Measurements from ENCODE around the gene TTLL13. TPM values are rescaled to one million over a fixed set of nuclear protein-coding genes. Genes with fewer than 3 reads are reported as not detected.

The TTLL13 gene
- total and polyA plus RNA-seq, 9 of the 15 experiments (the other 6 are each of a cell fraction or from before 2014, with no cell fraction given): 0.05 to 0.24 (median 0.11) TPM; not detected in 1

- no peak for TF ChIP-seq HMG20A (CRISPR knock-in tag; conservative IDR thresholded peaks at IDR 0.05)
- TF ChIP-seq GABPB2 (CRISPR knock-in tag; conservative IDR thresholded peaks at IDR 0.05): no peak
- no peak for TF ChIP-seq ATF4 (CRISPR knock-in tag; IDR thresholded peaks at IDR 0.05)
- no peak for TF ChIP-seq THAP7 (CRISPR knock-in tag; IDR thresholded peaks at IDR 0.05)
- TF ChIP-seq PKNOX1 (IDR thresholded peaks at IDR 0.05): peak; percentile 56
- no peak for TF ChIP-seq KAT2B (IDR thresholded peaks at IDR 0.05; ENCODE audit: low read depth, low read length)
- TF ChIP-seq FOXK2 (conservative IDR thresholded peaks at IDR 0.05 in 1 of 2, IDR thresholded peaks at IDR 0.05 in 1 of 2; ENCODE audit: low read depth in 2 of 2): peak; percentile 38 to 60; a peak in 2 of 4 replicates
- no peak for TF ChIP-seq U2AF2 (optimal IDR thresholded peaks at IDR 0.05; ENCODE audit: low read depth, low read length)
- TF ChIP-seq ZSCAN32 (CRISPR knock-in tag; IDR thresholded peaks at IDR 0.05): no peak
- TF ChIP-seq CGGBP1 (CRISPR knock-in tag; IDR thresholded peaks at IDR 0.05): no peak
- no peak for TF ChIP-seq ZNF347 (CRISPR knock-in tag; IDR thresholded peaks at IDR 0.05; ENCODE audit: low read depth)
- no peak; the same call in 1 of the 2 replicates for TF ChIP-seq ERF (CRISPR knock-in tag; IDR thresholded peaks at IDR 0.05)
- TF ChIP-seq FOXJ3 (CRISPR knock-in tag; IDR thresholded peaks at IDR 0.05): no peak
- TF ChIP-seq HSF4 (CRISPR knock-in tag; IDR thresholded peaks at IDR 0.05; ENCODE audit: borderline replicate concordance): no peak
- no peak for TF ChIP-seq CC2D1A (IDR thresholded peaks at IDR 0.05)
- TF ChIP-seq PPARD (CRISPR knock-in tag; IDR thresholded peaks at IDR 0.05): no peak
- TF ChIP-seq FOXO4 (CRISPR knock-in tag; IDR thresholded peaks at IDR 0.05): no peak
- peak in 1 of 2 experiments; percentile 55; a peak in 2 of 4 replicates for TF ChIP-seq TEAD1 (CRISPR knock-in tag; IDR thresholded peaks at IDR 0.05)
- TF ChIP-seq CREM (IDR thresholded peaks at IDR 0.05; ENCODE audit: low read depth): peak; percentile 78
- TF ChIP-seq TCF3 (CRISPR knock-in tag; IDR thresholded peaks at IDR 0.05): 0 out of 2 replicates have a peak, but pooled peaks have one; percentile 2
- TF ChIP-seq CTBP1 (IDR thresholded peaks at IDR 0.05; ENCODE audit: borderline replicate concordance): peak; percentile 42; the same call in 1 of the 2 replicates
- no peak for TF ChIP-seq ZNF212 (CRISPR knock-in tag; IDR thresholded peaks at IDR 0.05)
- no peak for TF ChIP-seq ZNF408 (CRISPR knock-in tag; IDR thresholded peaks at IDR 0.05; ENCODE audit: low read depth)
- no peak for TF ChIP-seq ZNF41 (CRISPR knock-in tag; conservative IDR thresholded peaks at IDR 0.05)
- peak; percentile 25; the same call in 1 of the 2 replicates for TF ChIP-seq ZNF436 (CRISPR knock-in tag; IDR thresholded peaks at IDR 0.05)
- TF ChIP-seq ATF1 (CRISPR knock-in tag; IDR thresholded peaks at IDR 0.05): no peak
- peak; percentile 80 for TF ChIP-seq ATF1 (tag; IDR thresholded peaks at IDR 0.05)
These were observed 16.1 kb downstream of the TTLL13 start, which contains the start of gene NGRN (continued) for GRCh38 chr15:90265271-90266060.

All from K562 (cell line).